AG08395 (cell line): ENCODE data around the gene VPS13D.

Experiments
- DNase-seq: peaks from one replicate; pipeline ENCODE4 v3.0.0; 2012; ENCODE audit warnings: mixed read lengths, low spot score

Gene VPS13D

DNA sequence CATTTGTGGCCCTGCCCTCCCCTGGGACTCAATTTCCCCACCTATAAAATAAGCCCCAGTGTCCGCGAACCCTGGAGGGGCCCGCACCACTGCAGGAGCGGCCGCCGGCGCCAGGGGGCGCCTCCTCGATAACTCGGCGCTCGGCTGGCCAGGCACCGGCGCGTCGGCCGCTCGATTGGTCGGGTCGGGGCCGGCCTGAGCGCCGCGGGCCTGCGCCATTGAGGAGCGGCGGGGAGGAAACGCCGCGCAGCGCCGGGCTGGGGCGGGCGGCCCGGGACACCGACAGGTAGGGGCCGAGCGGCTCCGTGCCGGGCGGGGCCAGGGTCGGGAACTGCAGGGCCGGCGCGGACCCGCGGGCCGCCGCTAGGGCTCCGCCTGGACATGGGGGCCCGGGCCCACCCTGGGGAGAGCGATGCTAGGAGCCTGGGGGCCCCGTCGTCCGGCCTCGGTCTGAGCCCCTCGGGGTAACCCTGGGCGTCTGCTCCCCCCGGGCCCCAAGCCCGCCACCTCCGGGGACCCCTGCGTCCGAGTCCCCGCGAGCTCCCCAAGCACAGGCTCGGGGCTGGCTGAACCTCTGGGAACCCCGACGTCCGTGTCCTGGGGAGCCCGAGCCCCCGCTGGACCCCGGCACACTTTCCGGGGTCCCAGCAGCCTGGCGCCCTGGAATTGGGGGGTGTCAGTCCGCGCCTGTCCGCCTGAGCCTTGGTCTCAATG is at the start of gene VPS13D:
Gene VPS13D (plus strand): TSS at position 196 of the 714 bp plus-strand sequence. CDS start 4,237 bp downstream, outside the sequence.
- DNase-seq = peak; percentile 93

GRCh38 chr1:12180315-12180714 is 49.5 kb upstream of the VPS13D start:
- no peak for DNase-seq

GRCh38 chr1:12180903-12181302 is 48.9 kb upstream of the VPS13D start:
- no peak for DNase-seq

DNA sequence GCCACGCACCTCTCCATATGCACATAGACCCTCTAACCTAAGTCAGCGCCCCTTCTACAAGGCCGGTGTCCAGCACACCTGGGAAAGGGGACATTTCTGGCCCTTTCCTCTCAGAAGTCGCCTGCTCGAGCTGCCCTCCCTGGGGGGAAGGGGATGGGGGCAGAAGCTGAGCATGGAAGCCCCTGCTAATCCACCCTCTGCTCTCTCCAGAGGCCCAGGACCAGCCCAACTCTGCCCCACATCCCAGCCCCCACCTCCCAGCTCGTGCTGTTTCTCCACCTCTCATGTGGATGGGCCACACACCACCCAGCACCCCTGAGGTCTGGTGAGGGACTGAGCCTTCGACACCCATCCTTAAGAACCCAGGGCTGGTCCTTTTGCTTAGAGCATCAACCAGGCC is 48.3 kb upstream of the VPS13D start:
- no peak for DNase-seq

DNA sequence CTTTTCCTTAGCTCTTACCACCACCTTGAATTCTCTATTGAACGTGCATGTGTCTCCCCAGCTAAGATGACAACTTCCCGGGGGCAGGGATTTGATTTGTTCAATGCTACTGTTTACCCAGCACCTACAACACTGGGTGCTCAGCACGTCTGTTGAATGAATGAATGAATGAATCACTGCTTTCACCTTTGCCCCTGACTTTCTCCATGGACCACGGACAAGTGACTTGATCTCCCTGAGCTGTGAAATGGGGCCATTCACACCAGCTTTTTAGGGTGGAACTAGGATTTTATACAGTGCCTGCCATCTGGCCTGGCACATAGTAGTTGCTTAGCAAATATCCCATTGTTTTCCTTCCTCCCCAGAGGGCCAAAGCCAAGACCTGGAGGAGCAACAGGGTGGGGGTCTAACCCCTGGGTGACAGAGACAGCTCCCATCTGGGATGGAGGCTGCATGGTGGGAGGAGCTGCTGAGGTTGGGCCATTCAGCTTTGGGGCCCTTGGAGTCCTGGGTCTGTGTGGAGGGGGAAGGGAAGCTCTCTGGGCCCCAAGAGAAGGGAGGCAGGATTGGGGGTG is 47.3 kb upstream of the VPS13D start:
- no peak for DNase-seq

DNA sequence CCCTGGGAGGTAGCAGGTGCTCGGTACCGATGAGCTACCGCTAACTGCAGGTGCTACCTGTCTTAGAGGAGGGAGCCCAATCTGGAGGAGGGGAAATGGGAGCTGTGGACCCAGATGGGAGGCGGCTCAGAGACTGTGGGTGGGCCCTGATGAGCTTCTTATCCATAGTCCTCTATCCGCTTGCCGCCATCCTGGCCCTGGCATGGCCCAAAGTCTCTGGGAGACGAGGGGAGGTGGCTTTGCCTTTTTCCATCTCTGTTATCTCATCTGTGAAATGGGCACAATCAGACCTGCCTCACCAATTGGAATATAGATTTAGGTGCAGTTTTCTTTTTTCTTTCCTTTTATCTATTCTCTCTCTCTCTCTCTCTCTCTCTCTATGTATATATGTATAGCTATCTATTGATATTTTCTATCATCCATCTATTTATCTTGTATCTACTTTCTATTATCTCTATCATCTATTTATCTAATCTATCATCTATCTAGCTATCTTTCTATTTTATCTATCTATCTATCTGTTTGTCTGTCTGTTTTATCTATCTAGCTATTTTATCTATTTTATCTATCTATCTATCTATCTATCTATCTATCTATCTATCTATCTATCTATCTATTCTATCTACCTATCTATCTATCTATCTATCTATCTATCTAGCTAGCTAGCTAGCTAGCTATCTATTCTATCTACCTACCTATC is 46.6 kb upstream of the VPS13D start:
- DNase-seq = no peak

DNA sequence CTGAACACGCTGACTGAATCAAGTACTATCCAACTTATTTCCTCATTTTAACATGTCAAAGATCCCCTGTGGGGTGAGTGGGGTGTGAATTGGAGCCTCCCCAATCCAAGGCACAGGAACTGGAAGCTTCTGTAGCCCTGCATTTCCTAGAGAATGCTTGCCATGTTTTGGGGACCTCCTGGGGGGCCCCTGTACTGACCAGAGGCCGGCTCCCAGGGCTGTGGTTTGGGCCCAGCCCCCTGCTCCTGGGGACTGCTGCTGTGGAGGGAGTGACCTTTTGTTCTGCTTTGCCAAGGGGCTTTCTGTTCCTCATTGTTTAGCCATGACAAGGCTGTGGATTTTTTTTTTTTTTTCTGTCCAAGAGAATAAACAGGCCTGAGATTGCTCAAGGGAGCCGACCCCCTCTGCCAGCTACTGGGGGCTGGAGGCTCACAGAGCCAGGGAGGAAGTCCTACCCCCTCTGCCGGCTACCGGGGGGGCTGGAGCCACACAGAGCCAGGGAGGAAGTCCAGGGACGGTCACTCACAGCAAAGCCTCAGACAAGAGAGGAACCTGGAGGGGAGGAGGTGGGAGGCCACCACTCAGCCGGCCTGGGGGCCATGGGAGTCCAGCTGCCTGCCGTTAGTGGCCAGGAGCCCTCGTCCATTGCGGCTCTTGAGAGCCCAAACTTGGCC is 45.7 kb upstream of the VPS13D start:
- peak; percentile 81 for DNase-seq

DNA sequence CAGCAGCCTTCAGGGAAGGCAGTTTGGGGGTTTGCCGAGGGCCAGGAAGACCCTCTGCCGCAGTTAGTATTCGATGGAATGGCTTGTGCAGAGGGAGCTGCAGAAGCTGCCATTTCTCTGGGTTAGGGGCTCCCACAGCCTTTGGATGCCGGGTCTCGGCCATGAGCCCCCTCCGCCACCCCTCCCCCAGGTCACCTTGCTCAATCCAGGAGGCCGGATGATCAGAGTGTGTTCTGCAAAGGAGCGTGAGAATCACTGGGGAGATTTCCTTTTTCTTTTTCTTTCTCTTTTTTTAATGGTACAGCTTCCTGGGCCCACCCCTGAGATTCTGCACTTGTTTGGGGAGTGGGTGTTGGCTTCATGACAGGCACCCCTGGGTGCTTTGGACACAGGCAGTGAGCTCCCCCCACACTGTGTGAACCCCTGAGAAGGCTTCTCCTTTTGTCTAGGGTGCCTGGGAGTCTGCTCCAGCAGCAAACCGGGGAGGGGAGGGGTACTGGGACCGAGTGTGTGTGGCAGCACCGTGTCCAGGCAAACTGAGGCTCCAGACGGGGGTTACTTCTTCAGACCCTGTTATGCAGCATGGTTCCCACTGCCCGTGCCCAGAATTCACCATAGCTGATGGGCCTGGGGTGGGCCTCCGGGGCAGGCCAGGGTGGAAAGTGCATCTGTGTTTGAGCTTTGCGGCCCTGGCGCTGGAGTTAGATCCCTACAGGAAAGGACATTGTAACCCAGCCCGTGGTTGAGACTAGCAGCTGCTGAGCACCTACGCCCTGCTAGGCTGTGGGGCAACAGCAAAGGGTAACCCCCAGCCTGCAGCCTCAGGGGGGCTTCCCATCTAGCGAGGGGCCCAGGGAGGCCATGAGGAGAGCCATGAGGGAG is 44.6 kb upstream of the VPS13D start:
- DNase-seq = no peak

DNA sequence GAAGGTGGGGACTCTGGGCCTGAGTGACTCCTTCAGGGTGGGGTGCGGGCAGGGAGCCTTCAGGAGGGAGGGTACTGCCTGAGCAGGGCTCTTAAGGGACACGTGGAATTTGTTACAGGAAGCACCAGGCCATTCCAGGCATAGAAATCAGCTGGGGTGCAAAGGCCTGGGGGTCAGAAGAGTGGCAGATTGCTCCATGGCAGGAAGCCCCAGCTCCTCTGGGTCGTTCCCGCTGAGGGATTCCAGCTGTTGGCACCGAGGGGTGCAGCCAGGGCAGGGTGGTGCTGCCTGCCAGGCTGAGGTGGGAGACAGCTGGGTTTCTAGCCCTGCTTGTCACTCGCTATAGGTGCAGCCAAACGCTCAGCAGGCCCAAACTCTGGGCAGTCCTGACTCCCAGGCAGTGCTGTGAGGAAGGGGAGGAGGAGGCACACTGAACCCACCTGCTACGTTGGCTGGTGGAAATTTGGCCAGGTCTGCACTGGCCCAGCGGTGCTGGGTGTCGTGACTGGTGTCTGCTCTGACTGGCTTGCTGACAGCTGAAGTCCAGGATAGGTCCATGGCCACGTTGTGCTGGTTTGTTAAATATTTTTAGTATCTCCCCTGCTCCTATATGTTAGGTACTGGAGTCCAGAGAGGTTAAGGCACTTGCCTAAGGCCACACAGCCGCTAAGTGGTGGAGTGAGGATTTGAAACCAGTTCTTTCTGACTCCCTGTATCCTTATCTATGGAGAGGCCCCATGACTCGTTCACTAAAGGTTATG is 43.7 kb upstream of the VPS13D start:
- no peak for DNase-seq

- no peak for DNase-seq
These were observed 43.2 kb upstream of the VPS13D start for GRCh38 chr1:12186679-12186985.

GRCh38 chr1:12188115-12188514 is 41.7 kb upstream of the VPS13D start:
- no peak for DNase-seq

DNA sequence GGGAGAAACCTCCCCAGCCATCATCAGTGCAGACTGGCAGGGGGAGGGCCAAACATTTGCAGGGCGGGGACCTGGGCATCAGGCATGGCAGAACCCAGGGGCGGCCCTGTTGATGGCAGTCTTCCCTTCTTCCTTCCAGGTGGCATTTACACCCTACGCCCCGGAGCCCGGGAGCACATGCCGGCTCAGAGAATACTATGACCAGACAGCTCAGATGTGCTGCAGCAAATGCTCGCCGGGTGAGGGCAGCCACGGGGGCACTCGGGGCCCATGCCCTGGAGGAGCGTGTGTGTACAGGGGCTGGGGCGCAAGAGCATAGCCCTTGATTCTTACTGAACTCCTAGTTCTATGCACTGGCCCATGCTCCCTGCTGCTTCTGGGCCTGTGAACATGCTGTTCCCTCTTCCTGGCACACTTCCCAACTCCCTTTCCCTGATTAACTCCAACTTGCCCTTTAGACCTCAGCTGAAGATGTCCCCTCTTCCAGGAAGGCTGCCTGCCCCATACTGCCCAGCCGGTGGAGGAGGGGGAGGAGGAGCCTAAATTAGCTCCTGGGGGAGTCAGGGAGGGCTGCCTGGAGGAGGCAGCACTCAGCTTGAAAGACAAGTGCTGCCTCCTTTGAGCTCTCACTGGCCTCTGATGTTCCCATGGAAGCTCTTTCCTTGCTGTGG is 41.0 kb upstream of the VPS13D start:
- no peak for DNase-seq

- no peak for DNase-seq
These were observed 40.5 kb upstream of the VPS13D start for GRCh38 chr1:12189328-12189682.

DNA sequence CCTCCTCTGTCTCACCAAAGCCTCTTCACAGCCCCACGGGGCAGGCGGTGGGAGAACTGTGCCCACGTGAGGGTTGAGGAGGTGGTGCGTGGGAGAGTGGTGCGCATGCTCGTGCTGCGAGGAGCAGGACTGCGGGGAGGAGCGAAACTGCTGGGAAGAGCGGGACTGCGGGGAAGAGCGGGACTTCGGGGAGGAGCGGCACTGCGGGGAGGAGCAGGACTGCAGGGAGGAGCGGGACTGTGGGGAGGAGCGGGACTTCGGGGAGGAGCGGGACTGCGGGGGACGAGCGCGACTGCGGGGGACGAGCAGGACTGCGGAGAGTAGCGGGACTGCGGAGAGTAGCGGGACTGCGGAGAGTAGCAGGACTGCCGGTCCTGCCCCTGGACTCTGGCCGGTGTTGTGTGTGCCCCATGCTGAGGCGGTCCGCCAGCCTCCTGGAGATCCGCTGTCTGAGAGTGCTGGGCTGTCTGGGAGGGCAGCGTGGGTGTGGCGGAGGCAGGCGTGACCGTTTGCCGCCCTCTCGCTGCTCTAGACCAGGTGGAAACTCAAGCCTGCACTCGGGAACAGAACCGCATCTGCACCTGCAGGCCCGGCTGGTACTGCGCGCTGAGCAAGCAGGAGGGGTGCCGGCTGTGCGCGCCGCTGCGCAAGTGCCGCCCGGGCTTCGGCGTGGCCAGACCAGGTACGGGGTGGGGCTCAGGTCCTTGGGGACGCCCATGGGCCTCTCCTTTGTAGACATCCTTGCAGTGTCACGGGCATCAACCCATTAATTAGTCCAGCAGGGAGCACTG is 38.4 kb upstream of the VPS13D start:
- DNase-seq = no peak

GRCh38 chr1:12194666-12195216 is 35.1 kb upstream of the VPS13D start:
- DNase-seq = no peak

DNA sequence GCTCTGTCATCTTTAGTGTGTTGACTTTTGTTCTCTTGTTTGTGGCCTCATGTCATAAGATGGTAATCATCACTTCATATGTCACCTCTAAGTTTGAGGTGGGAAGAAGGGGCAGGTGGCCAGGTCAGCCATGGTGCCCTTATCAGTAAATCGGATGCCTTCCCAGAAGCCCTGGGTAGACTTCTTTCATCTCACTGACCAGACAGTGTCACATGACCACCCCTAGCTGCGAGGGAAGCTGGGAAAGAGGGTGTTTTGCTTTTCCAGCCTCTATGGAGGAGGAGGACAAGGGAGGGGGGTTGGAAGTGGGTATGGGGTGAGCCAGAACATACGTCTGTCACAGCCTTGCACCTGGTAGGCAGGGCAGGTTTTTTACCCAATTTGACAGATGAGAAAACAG is 34.4 kb upstream of the VPS13D start:
- DNase-seq = no peak

DNA sequence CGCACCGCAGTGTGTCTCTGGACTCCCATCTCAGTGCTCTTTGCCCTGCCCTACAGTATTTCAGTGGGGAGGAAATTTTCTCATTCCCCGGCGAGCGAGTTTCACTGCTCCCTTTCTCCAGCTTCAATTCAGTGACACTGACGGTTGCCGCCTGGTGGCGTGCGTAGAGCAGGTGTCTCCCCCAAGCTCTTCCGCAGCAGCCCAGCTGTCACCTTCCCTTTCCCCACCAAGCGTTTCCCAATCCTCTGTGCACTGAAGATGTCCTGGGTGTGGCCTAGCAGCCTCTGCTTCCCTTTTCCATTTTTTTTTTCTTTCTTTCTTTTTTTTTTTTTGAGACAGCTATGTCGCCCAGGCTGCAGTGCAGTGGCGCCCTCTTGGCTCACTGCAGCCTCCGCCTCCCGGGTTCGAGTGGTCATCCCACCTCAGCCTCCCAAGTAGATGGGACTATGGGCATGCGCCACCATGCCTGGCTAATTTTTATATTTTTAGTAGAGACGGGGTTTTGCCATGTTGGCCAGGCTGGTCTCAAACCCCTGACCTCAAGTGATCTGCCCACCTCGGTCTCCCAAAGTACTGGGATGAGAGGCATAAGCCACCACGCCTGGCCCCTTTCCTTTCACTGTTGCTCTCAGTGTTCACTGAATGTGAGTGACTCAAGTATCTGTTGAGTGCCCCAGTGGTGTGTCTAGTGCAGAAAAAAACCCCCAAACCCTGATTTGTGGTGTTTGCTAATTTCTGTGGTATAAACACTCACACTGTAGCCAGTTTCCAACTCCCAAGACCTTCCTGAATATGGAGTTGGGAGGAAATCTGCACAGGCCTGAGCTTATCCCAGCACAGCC is 33.0 kb upstream of the VPS13D start:
- no peak for DNase-seq

- DNase-seq = no peak
These were observed 32.3 kb upstream of the VPS13D start for GRCh38 chr1:12197483-12197880.

DNA sequence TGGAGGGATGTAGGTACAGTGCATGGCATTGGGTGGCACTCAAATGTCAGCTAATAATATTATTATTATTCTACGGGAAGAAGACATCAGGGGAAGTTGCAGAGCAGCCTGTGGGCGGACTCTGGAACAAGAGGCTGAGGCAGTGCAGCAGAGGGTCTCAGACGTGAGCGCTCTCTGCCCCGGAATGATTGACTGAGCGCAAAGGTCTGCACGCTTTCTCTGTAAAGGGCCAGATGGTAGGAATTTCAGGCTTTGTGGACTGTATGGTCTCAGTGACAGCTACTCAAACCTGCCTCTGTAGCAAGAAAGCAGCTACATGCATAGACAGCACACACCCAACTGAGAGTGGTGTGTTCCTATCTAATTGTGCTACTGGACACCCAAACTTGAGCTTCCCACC is 29.6 kb upstream of the VPS13D start:
- DNase-seq = no peak
